ENCODE data around the gene RFLNA. TPM values are rescaled to one million over a fixed set of nuclear protein-coding genes. Genes with fewer than 3 reads are reported as not detected.

Gene RFLNA
- 1 to 10 TPM; 2.0 to 6.5 TPM for total RNA-seq

- Histone ChIP-seq H3K4me1 (ENCODE audit: control insufficient read depth in 1 of 2, low read depth in 2 of 2) (peaks cover 19 to 35% of the 10 kb centered on the region in 2 donors), H3K27me3 (replicated peaks; ENCODE audit: insufficient read depth) (no peaks in the 10 kb centered on the region), H3K36me3 (no peaks in the 10 kb centered on the region), H3K27ac (no peak within 1 kb of the TSS), H3K4me3 (peak within 1 kb of the TSS; percentile 66), H3K9me3 (no peaks in the 10 kb centered on the region)
- DNase-seq (ENCODE audit: low spot score) (no peak), ATAC-seq (ENCODE audit: insufficient number of reproducible peaks, low FRiP score, low read depth) (no peak)
- TF ChIP-seq CTCF (IDR thresholded peaks at IDR 0.05): no peak
Observed at GRCh38 chr12:124294780-124295341, at the start of gene RFLNA. RFLNA (plus strand) TSS chr12:124295093; CDS start chr12:124295430, 337 bp downstream.

GRCh38 chr12:124247331-124247730, 47.6 kb upstream of the RFLNA start:
- Histone ChIP-seq H3K27ac (no peak overlapping the region), H3K4me3 (no peak overlapping the region), H3K9me3 (peaks cover 7% of the 10 kb centered on the region), H3K36me3 (no peaks in the 10 kb centered on the region), H3K27me3 (replicated peaks; ENCODE audit: insufficient read depth) (no peaks in the 10 kb centered on the region), H3K4me1 (ENCODE audit: control insufficient read depth in 1 of 2, low read depth in 2 of 2) (no peaks in the 10 kb centered on the region)
- DNase-seq (ENCODE audit: low spot score): no peak
- ATAC-seq (ENCODE audit: insufficient number of reproducible peaks, low FRiP score, low read depth): no peak
- no peak for TF ChIP-seq CTCF (IDR thresholded peaks at IDR 0.05)

- H3K27ac ChIP-seq: no peak overlapping the region
- DNase-seq (ENCODE audit: low spot score): no peak
- H3K27me3 ChIP-seq (replicated peaks; ENCODE audit: insufficient read depth): no peaks in the 10 kb centered on the region
- TF ChIP-seq CTCF (IDR thresholded peaks at IDR 0.05): no peak
- no peak for ATAC-seq (ENCODE audit: insufficient number of reproducible peaks, low FRiP score, low read depth)
- H3K36me3 ChIP-seq: no peaks in the 10 kb centered on the region
- no peaks in the 10 kb centered on the region for H3K4me1 ChIP-seq (ENCODE audit: control insufficient read depth in 1 of 2, low read depth in 2 of 2)
- H3K4me3 ChIP-seq: no peak overlapping the region
- H3K9me3 ChIP-seq: peaks cover 7% of the 10 kb centered on the region
Observed at GRCh38 chr12:124248941-124249825, 45.7 kb upstream of the RFLNA start.

- Histone ChIP-seq H3K4me1 (ENCODE audit: control insufficient read depth in 1 of 2, low read depth in 2 of 2) (no peaks in the 10 kb centered on the region), H3K36me3 (no peaks in the 10 kb centered on the region), H3K9me3 (peaks cover 7% of the 10 kb centered on the region), H3K27me3 (replicated peaks; ENCODE audit: insufficient read depth) (no peaks in the 10 kb centered on the region), H3K27ac (no peak overlapping the region), H3K4me3 (no peak overlapping the region)
- DNase-seq (ENCODE audit: low spot score) (no peak), ATAC-seq (ENCODE audit: insufficient number of reproducible peaks, low FRiP score, low read depth) (no peak)
- TF ChIP-seq CTCF (IDR thresholded peaks at IDR 0.05): no peak
Observed at GRCh38 chr12:124251186-124251585, 43.7 kb upstream of the RFLNA start.

GRCh38 chr12:124252964-124253363, 41.9 kb upstream of the RFLNA start:
- Histone ChIP-seq H3K9me3 (no peaks in the 10 kb centered on the region), H3K27ac (no peak overlapping the region), H3K27me3 (replicated peaks; ENCODE audit: insufficient read depth) (no peaks in the 10 kb centered on the region), H3K36me3 (no peaks in the 10 kb centered on the region), H3K4me3 (no peak overlapping the region), H3K4me1 (ENCODE audit: control insufficient read depth in 1 of 2, low read depth in 2 of 2) (no peaks in the 10 kb centered on the region)
- no peak for TF ChIP-seq CTCF (IDR thresholded peaks at IDR 0.05)
- ATAC-seq (ENCODE audit: insufficient number of reproducible peaks, low FRiP score, low read depth) (no peak), DNase-seq (ENCODE audit: low spot score) (no peak)

Data from thoracic aorta (tissue), 2 donors.